Measurements from ENCODE around the gene TOP3A. TPM values are rescaled to one million over a fixed set of nuclear protein-coding genes. Genes with fewer than 3 reads are reported as not detected.

Gene TOP3A
- total and polyA plus RNA-seq, 2 donors (not counting 1 experiment from before 2014, with no cell fraction given): 13.4 to 55.8 TPM

DNA sequence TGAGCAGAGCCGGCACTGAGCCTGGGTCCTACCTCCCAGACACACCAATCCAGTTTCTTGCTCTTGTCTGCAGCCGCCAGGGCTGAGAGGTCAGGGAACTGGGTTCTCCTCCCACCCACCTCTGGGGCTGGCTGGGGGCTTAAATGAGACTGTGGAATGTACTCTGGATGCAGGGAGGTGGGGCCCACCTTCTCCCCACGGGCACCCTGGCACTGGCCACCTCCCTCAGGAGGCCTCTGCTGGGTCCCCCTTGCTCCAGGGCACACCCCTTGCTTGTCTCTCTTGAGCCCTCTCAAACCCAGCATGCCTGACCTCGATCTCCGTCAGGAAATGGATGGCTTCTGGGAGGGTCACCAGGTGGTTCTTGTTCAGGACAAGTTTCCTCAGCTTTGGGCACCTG lies 62.6 kb downstream of the TOP3A start:
- H3K36me3 ChIP-seq (replicated peaks in 1 of 2; ENCODE audit: control extremely low read depth in 1 of 2, control insufficient read depth in 1 of 2, extremely low read depth in 1 of 2, insufficient read depth in 2 of 2, low read length in 1 of 2): peaks cover 0 to 82% of the 10 kb centered on the region in 2 experiments
- ATAC-seq (ENCODE audit: low read depth): no peak

GRCh38 chr17:18251204-18251603 lies 63.6 kb downstream of the TOP3A start:
- intact Hi-C loops (cut with micrococcal nuclease): no loop called here
- Histone ChIP-seq H2AFZ (ENCODE audit: insufficient read depth, low read depth, low read length, poor library complexity, severe bottlenecking) (no peak overlapping the region), H3K9me3 (ENCODE audit: control extremely low read depth in 1 of 3, control insufficient read depth in 2 of 3, insufficient read depth in 1 of 3, low read length in 2 of 3) (no peaks in the 10 kb centered on the region), H3K4me3 (ENCODE audit: control extremely low read depth in 1 of 5, extremely low read depth in 1 of 5, insufficient read depth in 1 of 5, low read depth in 2 of 5, low read length in 4 of 5) (no peak overlapping the region), H3K79me2 (ENCODE audit: control insufficient read depth, insufficient read depth, low read length) (peaks cover 10% of the 10 kb centered on the region), H3K27me3 (replicated peaks in 1 of 4; ENCODE audit: control extremely low read depth in 1 of 4, control insufficient read depth in 3 of 4, insufficient read depth in 4 of 4, low read length in 3 of 4) (no peaks in the 10 kb centered on the region), H3K36me3 (replicated peaks in 1 of 2; ENCODE audit: control extremely low read depth in 1 of 2, control insufficient read depth in 1 of 2, extremely low read depth in 1 of 2, insufficient read depth in 2 of 2, low read length in 1 of 2) (peaks cover 0 to 86% of the 10 kb centered on the region in 2 experiments), H3K9ac (ENCODE audit: low read length) (no peak overlapping the region), H3K27ac (ENCODE audit: low read length in 2 of 2) (no peak overlapping the region), H3K4me2 (replicated peaks; ENCODE audit: low read depth, low read length, poor library complexity, severe bottlenecking) (no peak overlapping the region), H3K4me1 (ENCODE audit: control insufficient read depth in 2 of 2, insufficient read depth in 2 of 2, low read length in 2 of 2) (no peaks in the 10 kb centered on the region), H4K20me1 (ENCODE audit: control insufficient read depth, insufficient read depth, low read length, poor library complexity, severe bottlenecking) (peaks cover 24% of the 10 kb centered on the region)
- Mint-ChIP-seq H3K4me3 (no peak overlapping the region), H3K4me1 (peaks cover 10% of the 10 kb centered on the region), H3K27ac (no peak overlapping the region), H3K27me3 (no peaks in the 10 kb centered on the region), H3K9me3 (ENCODE audit: insufficient read depth) (no peaks in the 10 kb centered on the region)
- TF ChIP-seq EZH2 (IDR thresholded peaks at IDR 0.05; ENCODE audit: borderline replicate concordance, insufficient read depth, low read depth, low read length, poor library complexity, severe bottlenecking): no peak
- TF ChIP-seq, protein P1, sequence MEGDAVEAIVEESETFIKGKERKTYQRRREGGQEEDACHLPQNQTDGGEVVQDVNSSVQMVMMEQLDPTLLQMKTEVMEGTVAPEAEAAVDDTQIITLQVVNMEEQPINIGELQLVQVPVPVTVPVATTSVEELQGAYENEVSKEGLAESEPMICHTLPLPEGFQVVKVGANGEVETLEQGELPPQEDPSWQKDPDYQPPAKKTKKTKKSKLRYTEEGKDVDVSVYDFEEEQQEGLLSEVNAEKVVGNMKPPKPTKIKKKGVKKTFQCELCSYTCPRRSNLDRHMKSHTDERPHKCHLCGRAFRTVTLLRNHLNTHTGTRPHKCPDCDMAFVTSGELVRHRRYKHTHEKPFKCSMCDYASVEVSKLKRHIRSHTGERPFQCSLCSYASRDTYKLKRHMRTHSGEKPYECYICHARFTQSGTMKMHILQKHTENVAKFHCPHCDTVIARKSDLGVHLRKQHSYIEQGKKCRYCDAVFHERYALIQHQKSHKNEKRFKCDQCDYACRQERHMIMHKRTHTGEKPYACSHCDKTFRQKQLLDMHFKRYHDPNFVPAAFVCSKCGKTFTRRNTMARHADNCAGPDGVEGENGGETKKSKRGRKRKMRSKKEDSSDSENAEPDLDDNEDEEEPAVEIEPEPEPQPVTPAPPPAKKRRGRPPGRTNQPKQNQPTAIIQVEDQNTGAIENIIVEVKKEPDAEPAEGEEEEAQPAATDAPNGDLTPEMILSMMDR (IDR thresholded peaks at IDR 0.05): no peak
- DNase-seq (no peak), ATAC-seq (ENCODE audit: low read depth) (no peak)
- POLR2A ChIA-PET: no interaction called here
- CTCF ChIA-PET: no interaction called here
- whole genome bisulfite sequencing (ENCODE audit: insufficient coverage): 98% methylated on average over 15 of the region's 15 CpGs

More for the DNA sequence above, 62.6 kb downstream of the TOP3A start:
- ChIA-PET POLR2A (no interaction called here), CTCF (no interaction called here)
- no peak overlapping the region for H3K9ac ChIP-seq (ENCODE audit: low read length)
- H3K4me2 ChIP-seq (replicated peaks; ENCODE audit: low read depth, low read length, poor library complexity, severe bottlenecking): no peak overlapping the region
- TF ChIP-seq, protein P1 (IDR thresholded peaks at IDR 0.05): no peak
- no peak for TF ChIP-seq EZH2 (IDR thresholded peaks at IDR 0.05; ENCODE audit: borderline replicate concordance, insufficient read depth, low read depth, low read length, poor library complexity, severe bottlenecking)
- no peaks in the 10 kb centered on the region for H3K27me3 ChIP-seq (replicated peaks in 1 of 4; ENCODE audit: control extremely low read depth in 1 of 4, control insufficient read depth in 3 of 4, insufficient read depth in 4 of 4, low read length in 3 of 4)
- H3K27me3 Mint-ChIP-seq: no peaks in the 10 kb centered on the region
- H3K9me3 Mint-ChIP-seq (ENCODE audit: insufficient read depth): no peaks in the 10 kb centered on the region
- peaks cover 15% of the 10 kb centered on the region for H3K4me1 Mint-ChIP-seq
- 91% methylated on average over 3 of the region's 5 CpGs for WGBS (ENCODE audit: insufficient coverage)
- H3K4me3 Mint-ChIP-seq: no peak overlapping the region
- no peak overlapping the region for H3K27ac Mint-ChIP-seq
- peaks cover 33% of the 10 kb centered on the region for H4K20me1 ChIP-seq (ENCODE audit: control insufficient read depth, insufficient read depth, low read length, poor library complexity, severe bottlenecking)
- no peaks in the 10 kb centered on the region for H3K9me3 ChIP-seq (ENCODE audit: control extremely low read depth in 1 of 3, control insufficient read depth in 2 of 3, insufficient read depth in 1 of 3, low read length in 2 of 3)
- no peak overlapping the region for H3K27ac ChIP-seq (ENCODE audit: low read length in 2 of 2)
- intact Hi-C loops (cut with micrococcal nuclease): no loop called here
- no peak for DNase-seq
- peaks cover 6 to 7% of the 10 kb centered on the region in 2 donors for H3K4me1 ChIP-seq (ENCODE audit: control insufficient read depth in 2 of 2, insufficient read depth in 2 of 2, low read length in 2 of 2)
- peaks cover 20% of the 10 kb centered on the region for H3K79me2 ChIP-seq (ENCODE audit: control insufficient read depth, insufficient read depth, low read length)
- no peak overlapping the region for H2AFZ ChIP-seq (ENCODE audit: insufficient read depth, low read depth, low read length, poor library complexity, severe bottlenecking)
- H3K4me3 ChIP-seq (ENCODE audit: control extremely low read depth in 1 of 5, extremely low read depth in 1 of 5, insufficient read depth in 1 of 5, low read depth in 2 of 5, low read length in 4 of 5): no peak overlapping the region
